Liver (tissue), 9 donors: ENCODE measurements around the gene UBXN6. TPM values are rescaled to one million over a fixed set of nuclear protein-coding genes. Genes with fewer than 3 reads are reported as not detected.

Source experiments
- DNase-seq: peaks from one replicate; pipeline ENCODE4 v3.0.0-alpha.2; 2017; ENCODE audit warnings: low spot score
- H3K27ac ChIP-seq, 2 donors: one replicate each; pipeline ENCODE4 v1.7.0; 2013; ENCODE audit warnings: inconsistent platforms in 2 of 2, low read length in 2 of 2, control low read depth in 1 of 2, low read depth in 1 of 2, mild to moderate bottlenecking in 1 of 2
- H3K27me3 ChIP-seq, 4 donors: one replicate each; pipeline versions ENCODE4 v1.6.1 to v1.7.0; 2013; ENCODE audit warnings: low read length in 3 of 4, inconsistent platforms in 1 of 4, mild to moderate bottlenecking in 1 of 4, moderate library complexity in 1 of 4; ENCODE audit not compliant: control insufficient read depth in 4 of 4, insufficient read depth in 4 of 4
- H3K36me3 ChIP-seq, 4 donors: one replicate each; pipeline versions ENCODE4 v1.6.1 to v1.7.0; 2013; ENCODE audit warnings: low read length in 3 of 4, mild to moderate bottlenecking in 3 of 4, low read depth in 1 of 4, moderate library complexity in 1 of 4; ENCODE audit not compliant: control insufficient read depth in 4 of 4, insufficient read depth in 3 of 4
- H3K4me1 ChIP-seq, 4 donors: one replicate each; pipeline versions ENCODE4 v1.6.1 to v1.7.0; 2013; ENCODE audit warnings: low read length in 3 of 4, mild to moderate bottlenecking in 3 of 4, moderate library complexity in 1 of 4; ENCODE audit not compliant: control insufficient read depth in 4 of 4, insufficient read depth in 4 of 4
- H3K4me3 ChIP-seq, 3 donors: one replicate each; pipeline versions ENCODE4 v1.6.1 to v1.7.0; 2013; ENCODE audit warnings: low read length in 3 of 3, control low read depth in 1 of 3, low read depth in 1 of 3, mild to moderate bottlenecking in 1 of 3
- H3K9ac ChIP-seq, 2 donors: one replicate each; pipeline ENCODE4 v1.7.0; 2013; ENCODE audit warnings: low read length in 2 of 2, mild to moderate bottlenecking in 2 of 2, moderate library complexity in 2 of 2, control low read depth in 1 of 2, low read depth in 1 of 2
- H3K9me3 ChIP-seq, 4 donors: one replicate each; pipeline versions ENCODE4 v1.6.1 to v1.7.0; 2013; ENCODE audit warnings: low read length in 3 of 4; ENCODE audit not compliant: control insufficient read depth in 4 of 4
- CTCF ChIP-seq: fragments of 150-350 bp; IDR thresholded peaks from 2 replicates; pipeline ENCODE4 v1.5.1; 2017; ENCODE audit warnings: improper control_type of control experiment, low read depth, low read length; ENCODE audit not compliant: missing input control
- EGR1 ChIP-seq, 2 donors: IDR thresholded peaks; 2 replicates each; pipeline ENCODE4 v1.6.1; 2016 to 2018; ENCODE audit warnings: antibody characterized with exemption in 2 of 2, low read depth in 2 of 2
- FOXA1 ChIP-seq: IDR thresholded peaks from 2 replicates; pipeline ENCODE4 v1.6.1; 2016; ENCODE audit warnings: antibody characterized with exemption
- FOXA2 ChIP-seq: IDR thresholded peaks from 2 replicates; pipeline ENCODE4 v1.6.1; 2016; ENCODE audit warnings: antibody characterized with exemption
- GABPA ChIP-seq, 2 donors: IDR thresholded peaks in 1 of 2; conservative IDR thresholded peaks in 1 of 2; 2 replicates each; pipeline ENCODE4 v1.6.1; 2016; ENCODE audit warnings: antibody characterized with exemption in 2 of 2, mild to moderate bottlenecking in 1 of 2, moderate library complexity in 1 of 2
- HNF4A ChIP-seq, 2 donors: conservative IDR thresholded peaks; 2 replicates each; pipeline ENCODE4 v1.6.1; 2016; ENCODE audit warnings: antibody characterized with exemption in 2 of 2, mild to moderate bottlenecking in 2 of 2
- HNF4G ChIP-seq: IDR thresholded peaks from 2 replicates; pipeline ENCODE4 v1.6.1; 2016; ENCODE audit warnings: antibody characterized with exemption
- JUND ChIP-seq, 2 donors: IDR thresholded peaks; 2 replicates each; pipeline ENCODE4 v1.6.1; 2016; ENCODE audit warnings: antibody characterized with exemption in 2 of 2
- NR2F2 ChIP-seq: IDR thresholded peaks from 2 replicates; pipeline ENCODE4 v1.6.1; 2016; ENCODE audit warnings: antibody characterized with exemption
- RAD21 ChIP-seq, 2 donors: IDR thresholded peaks; 2 replicates each; pipeline ENCODE4 v1.6.1; 2016; ENCODE audit warnings: antibody characterized with exemption in 2 of 2, mild to moderate bottlenecking in 2 of 2
- REST ChIP-seq: IDR thresholded peaks from 2 replicates; pipeline ENCODE4 v1.6.1; 2016; ENCODE audit warnings: antibody characterized with exemption, mild to moderate bottlenecking
- RXRA ChIP-seq, 2 donors: IDR thresholded peaks; 2 replicates each; pipeline ENCODE4 v1.6.1; 2017 to 2018; ENCODE audit warnings: antibody characterized with exemption in 2 of 2, mild to moderate bottlenecking in 1 of 2
- SP1 ChIP-seq: IDR thresholded peaks from 2 replicates; pipeline ENCODE4 v1.6.1; 2018; ENCODE audit warnings: antibody characterized with exemption, mild to moderate bottlenecking
- TAF1 ChIP-seq: conservative IDR thresholded peaks from 2 replicates; pipeline ENCODE4 v1.6.1; 2016; ENCODE audit warnings: antibody characterized with exemption, mild to moderate bottlenecking
- YY1 ChIP-seq: IDR thresholded peaks from 2 replicates; pipeline ENCODE4 v1.6.1; 2016; ENCODE audit warnings: antibody characterized with exemption, mild to moderate bottlenecking
- WGBS: extraction: QIAGEN DNeasy Blood & Tissue Kit; methylation state at CpG from one replicate; pipeline ENCODE4 v1.1.7; 2013; 5-methylcytosine and 5-hydroxymethylcytosine counted together
- polyA plus RNA-seq, 2 donors: library from polyadenylated mRNA; stranded (reverse) in 1 of 2; unstranded in 1 of 2; fragments of 200-250 nt in 1 of 2; fragments of >200 nt in 1 of 2; fragmentation: Nextera tagmentation in 1 of 2; extraction: Ambion mirVana in 1 of 2; gene quantifications; one replicate each; pipeline versions ENCODE4 v1.2.1 to v1.2.3, GENCODE V29; 2013 to 2015
- total RNA-seq, 2 donors: library from RNA; depleted of rRNA; stranded (reverse); fragments of >200 nt; gene quantifications; one replicate each; pipeline ENCODE4 v1.2.3, GENCODE V29; 2014
- TF ChIP-seq, protein P1 (sequence below): IDR thresholded peaks from 2 replicates; pipeline ENCODE4 v1.6.1; 2016; ENCODE audit warnings: antibody characterized with exemption
- TF ChIP-seq, protein P2 (sequence below): IDR thresholded peaks from 2 replicates; pipeline ENCODE4 v1.6.1; 2016; ENCODE audit warnings: antibody characterized with exemption
- donor health status: healthy.
- donor health status: healthy.
- donor health status: healthy.
- donor health status: healthy.
- donor health status: healthy.

Gene UBXN6
- total and polyA plus RNA-seq, 4 donors = 33.0 to 92.3 (median 54.0) TPM

- peaks cover 0 to 2% (median 0%) of the 10 kb centered on the region in 4 donors for H3K36me3 ChIP-seq
- no peak for DNase-seq
- H3K27me3 ChIP-seq = no peaks in the 10 kb centered on the region
- H3K27ac ChIP-seq = no peak overlapping the region
- TF ChIP-seq, protein P1, sequence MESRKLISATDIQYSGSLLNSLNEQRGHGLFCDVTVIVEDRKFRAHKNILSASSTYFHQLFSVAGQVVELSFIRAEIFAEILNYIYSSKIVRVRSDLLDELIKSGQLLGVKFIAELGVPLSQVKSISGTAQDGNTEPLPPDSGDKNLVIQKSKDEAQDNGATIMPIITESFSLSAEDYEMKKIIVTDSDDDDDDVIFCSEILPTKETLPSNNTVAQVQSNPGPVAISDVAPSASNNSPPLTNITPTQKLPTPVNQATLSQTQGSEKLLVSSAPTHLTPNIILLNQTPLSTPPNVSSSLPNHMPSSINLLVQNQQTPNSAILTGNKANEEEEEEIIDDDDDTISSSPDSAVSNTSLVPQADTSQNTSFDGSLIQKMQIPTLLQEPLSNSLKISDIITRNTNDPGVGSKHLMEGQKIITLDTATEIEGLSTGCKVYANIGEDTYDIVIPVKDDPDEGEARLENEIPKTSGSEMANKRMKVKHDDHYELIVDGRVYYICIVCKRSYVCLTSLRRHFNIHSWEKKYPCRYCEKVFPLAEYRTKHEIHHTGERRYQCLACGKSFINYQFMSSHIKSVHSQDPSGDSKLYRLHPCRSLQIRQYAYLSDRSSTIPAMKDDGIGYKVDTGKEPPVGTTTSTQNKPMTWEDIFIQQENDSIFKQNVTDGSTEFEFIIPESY = no peak
- no peak for TF ChIP-seq NR2F2
- TF ChIP-seq FOXA1 = no peak
- TF ChIP-seq HNF4A (conservative IDR thresholded peaks at IDR 0.05) = no peak
- no peak for TF ChIP-seq HNF4G
- TF ChIP-seq YY1 = no peak
- TF ChIP-seq RAD21 (IDR thresholded peaks at IDR 0.05) = no peak
- no peak overlapping the region for H3K4me3 ChIP-seq
- 58% methylated on average over 9 of the region's 9 CpGs for WGBS
- no peak overlapping the region for H3K9ac ChIP-seq
- H3K9me3 ChIP-seq = no peaks in the 10 kb centered on the region
- peaks cover 0 to 12% (median 1%) of the 10 kb centered on the region in 4 donors for H3K4me1 ChIP-seq
Measured at GRCh38 chr19:4414800-4415321, 42.7 kb downstream of the UBXN6 start.

DNA sequence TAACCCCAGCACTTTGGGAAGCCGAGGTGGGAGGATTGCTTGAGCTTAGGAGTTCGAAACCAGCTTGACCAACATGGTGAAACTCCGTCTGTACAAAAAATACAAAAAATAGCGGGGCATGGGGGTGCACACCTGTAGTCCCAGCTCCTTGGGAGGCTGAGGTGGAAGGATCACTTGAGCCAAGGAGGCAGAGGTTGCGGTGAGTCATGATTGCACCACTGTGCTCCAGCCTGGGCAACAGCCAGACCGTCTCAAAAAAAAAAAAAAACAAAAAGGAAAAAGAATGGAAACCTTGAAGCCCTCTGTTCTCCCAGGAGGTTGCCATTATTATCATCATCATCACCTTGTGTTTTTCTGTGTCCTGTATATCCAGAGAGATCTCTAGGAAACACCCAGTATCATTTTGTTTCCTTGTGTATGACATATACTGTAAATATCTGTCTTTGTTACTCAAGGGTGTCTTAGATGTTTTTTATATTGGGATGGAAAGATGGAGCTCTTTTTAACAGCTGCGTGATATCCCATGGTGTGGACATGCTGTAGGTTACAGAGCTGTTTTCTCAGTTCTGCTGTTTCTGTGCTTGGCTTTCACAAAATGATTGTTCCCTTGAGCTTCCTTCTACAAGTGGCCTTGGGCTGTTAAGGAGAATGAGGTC, 43.3 kb downstream of the UBXN6 start:
- H3K9ac ChIP-seq = no peak overlapping the region
- WGBS = 92% methylated on average over 7 of the region's 7 CpGs
- H3K36me3 ChIP-seq = peaks cover 0 to 6% (median under 1%) of the 10 kb centered on the region in 4 donors
- no peak overlapping the region for H3K27ac ChIP-seq
- no peak for DNase-seq
- TF ChIP-seq EGR1 (IDR thresholded peaks at IDR 0.05; ENCODE audit: low read depth in 2 of 2) (no peak), YY1 (no peak), FOXA1 (no peak), REST (no peak), JUND (IDR thresholded peaks at IDR 0.05) (no peak), RXRA (IDR thresholded peaks at IDR 0.05) (no peak), CTCF (no peak), NR2F2 (no peak), RAD21 (IDR thresholded peaks at IDR 0.05) (no peak), GABPA (IDR thresholded peaks at IDR 0.05 in 1 of 2, conservative IDR thresholded peaks at IDR 0.05 in 1 of 2) (no peak), FOXA2 (no peak), SP1 (no peak), TAF1 (no peak), HNF4G (no peak)
- TF ChIP-seq, protein P1 = no peak
- TF ChIP-seq, protein P2, sequence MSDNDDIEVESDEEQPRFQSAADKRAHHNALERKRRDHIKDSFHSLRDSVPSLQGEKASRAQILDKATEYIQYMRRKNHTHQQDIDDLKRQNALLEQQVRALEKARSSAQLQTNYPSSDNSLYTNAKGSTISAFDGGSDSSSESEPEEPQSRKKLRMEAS = no peak
- H3K27me3 ChIP-seq = no peaks in the 10 kb centered on the region
- no peak overlapping the region for H3K4me3 ChIP-seq
- H3K9me3 ChIP-seq = no peaks in the 10 kb centered on the region
- peaks cover 0 to 12% (median 1%) of the 10 kb centered on the region in 4 donors for H3K4me1 ChIP-seq
